ENCODE results near the gene HS3ST5.

The HS3ST5 gene

GRCh38 chr6:114010540-114010939 is 332.3 kb downstream of the HS3ST5 start:
- no peak for DNase-seq (ENCODE audit: insufficient read length, low spot score)
- TF ChIP-seq POLR2A (IDR thresholded peaks at IDR 0.05; ENCODE audit: low read depth, low read length) = no peak
- FAIRE-seq = no peak

GRCh38 chr6:114009192-114009591 is 333.6 kb downstream of the HS3ST5 start:
- no peak for DNase-seq (ENCODE audit: insufficient read length, low spot score)
- FAIRE-seq = no peak
- no peak for TF ChIP-seq POLR2A (IDR thresholded peaks at IDR 0.05; ENCODE audit: low read depth, low read length)

GRCh38 chr6:114008331-114008730 is 334.5 kb downstream of the HS3ST5 start:
- FAIRE-seq (no peak), DNase-seq (ENCODE audit: insufficient read length, low spot score) (no peak)
- TF ChIP-seq POLR2A (IDR thresholded peaks at IDR 0.05; ENCODE audit: low read depth, low read length) = no peak

- FAIRE-seq (peak; percentile 43), DNase-seq (ENCODE audit: insufficient read length, low spot score) (no peak)
- TF ChIP-seq POLR2A (IDR thresholded peaks at IDR 0.05; ENCODE audit: low read depth, low read length) = no peak
Measured at GRCh38 chr6:114007516-114007915, 335.3 kb downstream of the HS3ST5 start.
